ENCODE results near the gene AMBP. TPM values are rescaled to one million over a fixed set of nuclear protein-coding genes. Genes with fewer than 3 reads are reported as not detected.

AMBP gene
- polyA plus RNA-seq, 1 of the 3 experiments (the other 2 are of a cell fraction): 0.16 TPM

- H3K27ac ChIP-seq (ENCODE audit: low read depth in 2 of 2, low read length in 1 of 2): no peak overlapping the region
- TF ChIP-seq RAD21 (IDR thresholded peaks at IDR 0.05; ENCODE audit: low read length) (peak; percentile 31), GATA2 (CRISPR knock-in tag; IDR thresholded peaks at IDR 0.05) (no peak)
- no peak overlapping the region for H2AFZ ChIP-seq (ENCODE audit: low read depth)
- H4K20me1 ChIP-seq (ENCODE audit: insufficient read depth): no peaks in the 10 kb centered on the region
- H3K4me1 ChIP-seq (ENCODE audit: control insufficient read depth in 1 of 2, insufficient read depth in 2 of 2, low read depth in 1 of 2, low read length in 1 of 2): no peaks in the 10 kb centered on the region
- ChIA-PET POLR2A (no interaction called here), CTCF (interaction anchor here (0.9 to 4.6 kb wide), 4 partner anchors 11 to 391 kb away, joined by 3 to 23 read pairs (median 5); no protein-coding TSS in a partner anchor)
- no peaks in the 10 kb centered on the region for H3F3A ChIP-seq (replicated peaks; ENCODE audit: insufficient read depth)
- H3K79me2 ChIP-seq (ENCODE audit: insufficient read depth): no peaks in the 10 kb centered on the region
- H3K4me2 ChIP-seq: no peak overlapping the region
- no peaks in the 10 kb centered on the region for H3K9me3 ChIP-seq
- 69% methylated on average over 13 of the region's 14 CpGs for WGBS (ENCODE audit: low lambda C conversion rate)
- peaks cover 7% of the 10 kb centered on the region; the same call in 1 of the 2 replicates for H3K27me3 ChIP-seq (ENCODE audit: insufficient read depth)
- H3K9me2 ChIP-seq: no peaks in the 10 kb centered on the region
- H3K36me3 ChIP-seq (replicated peaks in 1 of 2; ENCODE audit: control insufficient read depth in 1 of 2, insufficient read depth in 2 of 2, low read length in 1 of 2): no peaks in the 10 kb centered on the region
- H3K9ac ChIP-seq: no peak overlapping the region
- no peak overlapping the region for H3K4me3 ChIP-seq (ENCODE audit: low read depth in 2 of 2, low read length in 1 of 2)
- DNase-seq: no peak
Observed at GRCh38 chr9:114072184-114073140, 5.6 kb downstream of the AMBP start.

GRCh38 chr9:114071197-114071795, 6.8 kb downstream of the AMBP start:
- ChIA-PET POLR2A (no interaction called here), CTCF (interaction anchor here (0.9 to 4.6 kb wide), 5 partner anchors 12 to 389 kb away, joined by 3 to 23 read pairs (median 4); no protein-coding TSS in a partner anchor)
- no peak overlapping the region for H3K4me2 ChIP-seq
- H3K27ac ChIP-seq (ENCODE audit: low read depth in 2 of 2, low read length in 1 of 2): no peak overlapping the region
- no peak for DNase-seq
- H3F3A ChIP-seq (replicated peaks; ENCODE audit: insufficient read depth): no peaks in the 10 kb centered on the region
- H3K36me3 ChIP-seq (replicated peaks in 1 of 2; ENCODE audit: control insufficient read depth in 1 of 2, insufficient read depth in 2 of 2, low read length in 1 of 2): no peaks in the 10 kb centered on the region
- TF ChIP-seq REST (IDR thresholded peaks at IDR 0.05; ENCODE audit: low read depth, low read length): no peak
- TF ChIP-seq TCF12 (IDR thresholded peaks at IDR 0.05): no peak
- TF ChIP-seq TAF1 (IDR thresholded peaks at IDR 0.05; ENCODE audit: borderline replicate concordance, low read depth, low read length): no peak
- TF ChIP-seq RCOR1 (IDR thresholded peaks at IDR 0.05; ENCODE audit: low read length): no peak
- no peak for TF ChIP-seq FOSL2 (IDR thresholded peaks at IDR 0.05; ENCODE audit: borderline replicate concordance, low read depth)
- TF ChIP-seq JUND (IDR thresholded peaks at IDR 0.05): no peak
- TF ChIP-seq YY1 (IDR thresholded peaks at IDR 0.05; ENCODE audit: low read depth): no peak
- TF ChIP-seq MAX (IDR thresholded peaks at IDR 0.05; ENCODE audit: low read depth): no peak
- TF ChIP-seq EP300 (IDR thresholded peaks at IDR 0.05; ENCODE audit: borderline replicate concordance in 1 of 2, low read depth in 1 of 2, low read length in 1 of 2): no peak
- no peak for TF ChIP-seq SIN3A (IDR thresholded peaks at IDR 0.05; ENCODE audit: borderline replicate concordance, low read depth, low read length)
- no peak for TF ChIP-seq PBX3 (IDR thresholded peaks at IDR 0.05)
- H3K9ac ChIP-seq: no peak overlapping the region
- no peaks in the 10 kb centered on the region for H3K4me1 ChIP-seq (ENCODE audit: control insufficient read depth in 1 of 2, insufficient read depth in 2 of 2, low read depth in 1 of 2, low read length in 1 of 2)
- no peak overlapping the region for H2AFZ ChIP-seq (ENCODE audit: low read depth)
- no peak overlapping the region for H3K4me3 ChIP-seq (ENCODE audit: low read depth in 2 of 2, low read length in 1 of 2)
- H3K27me3 ChIP-seq (ENCODE audit: insufficient read depth): peaks cover 5% of the 10 kb centered on the region; the same call in 1 of the 2 replicates
- no peaks in the 10 kb centered on the region for H3K79me2 ChIP-seq (ENCODE audit: insufficient read depth)
- H3K9me3 ChIP-seq: no peaks in the 10 kb centered on the region
- 60% methylated on average over 5 of the region's 7 CpGs for WGBS (ENCODE audit: low lambda C conversion rate)
- no peaks in the 10 kb centered on the region for H4K20me1 ChIP-seq (ENCODE audit: insufficient read depth)
- H3K9me2 ChIP-seq: no peaks in the 10 kb centered on the region
